ENCODE data around the gene EDN1.

DNA sequence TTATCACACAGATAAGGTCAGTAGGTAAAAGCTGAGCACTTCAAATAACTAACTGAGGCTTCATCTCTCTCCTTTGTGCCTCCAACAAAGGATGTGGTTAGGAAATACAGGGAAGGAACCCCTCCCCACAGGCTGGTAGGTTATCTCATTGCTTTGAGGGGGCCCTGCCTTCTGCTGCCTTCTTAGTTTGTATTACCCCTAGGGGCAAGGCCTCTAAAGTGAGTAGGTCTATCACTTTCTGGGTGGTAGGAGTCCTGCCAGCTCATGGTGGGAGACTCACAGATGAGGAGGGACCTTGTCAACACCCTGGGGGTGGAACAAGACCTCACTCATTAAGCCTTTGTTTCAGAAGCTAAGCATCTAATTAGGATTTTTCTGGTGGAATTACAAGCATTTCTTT, 34.6 kb downstream of the EDN1 start:
- TF ChIP-seq, protein P1, sequence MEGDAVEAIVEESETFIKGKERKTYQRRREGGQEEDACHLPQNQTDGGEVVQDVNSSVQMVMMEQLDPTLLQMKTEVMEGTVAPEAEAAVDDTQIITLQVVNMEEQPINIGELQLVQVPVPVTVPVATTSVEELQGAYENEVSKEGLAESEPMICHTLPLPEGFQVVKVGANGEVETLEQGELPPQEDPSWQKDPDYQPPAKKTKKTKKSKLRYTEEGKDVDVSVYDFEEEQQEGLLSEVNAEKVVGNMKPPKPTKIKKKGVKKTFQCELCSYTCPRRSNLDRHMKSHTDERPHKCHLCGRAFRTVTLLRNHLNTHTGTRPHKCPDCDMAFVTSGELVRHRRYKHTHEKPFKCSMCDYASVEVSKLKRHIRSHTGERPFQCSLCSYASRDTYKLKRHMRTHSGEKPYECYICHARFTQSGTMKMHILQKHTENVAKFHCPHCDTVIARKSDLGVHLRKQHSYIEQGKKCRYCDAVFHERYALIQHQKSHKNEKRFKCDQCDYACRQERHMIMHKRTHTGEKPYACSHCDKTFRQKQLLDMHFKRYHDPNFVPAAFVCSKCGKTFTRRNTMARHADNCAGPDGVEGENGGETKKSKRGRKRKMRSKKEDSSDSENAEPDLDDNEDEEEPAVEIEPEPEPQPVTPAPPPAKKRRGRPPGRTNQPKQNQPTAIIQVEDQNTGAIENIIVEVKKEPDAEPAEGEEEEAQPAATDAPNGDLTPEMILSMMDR (IDR thresholded peaks at IDR 0.05; ENCODE audit: low read depth, low read length), result no peak
- no peak for TF ChIP-seq POLR2A (IDR thresholded peaks at IDR 0.05; ENCODE audit: extremely low read depth, insufficient read length)

All from NB4 (cell line).